ENCODE measurements around the gene SLC16A11. TPM values are rescaled to one million over a fixed set of nuclear protein-coding genes. Genes with fewer than 3 reads are reported as not detected.

SLC16A11 gene
- total RNA-seq, 1 experiment from 2014 or later = not detected

GRCh38 chr17:7018331-7018964, 25.4 kb downstream of the SLC16A11 start:
- TF ChIP-seq, protein P1, sequence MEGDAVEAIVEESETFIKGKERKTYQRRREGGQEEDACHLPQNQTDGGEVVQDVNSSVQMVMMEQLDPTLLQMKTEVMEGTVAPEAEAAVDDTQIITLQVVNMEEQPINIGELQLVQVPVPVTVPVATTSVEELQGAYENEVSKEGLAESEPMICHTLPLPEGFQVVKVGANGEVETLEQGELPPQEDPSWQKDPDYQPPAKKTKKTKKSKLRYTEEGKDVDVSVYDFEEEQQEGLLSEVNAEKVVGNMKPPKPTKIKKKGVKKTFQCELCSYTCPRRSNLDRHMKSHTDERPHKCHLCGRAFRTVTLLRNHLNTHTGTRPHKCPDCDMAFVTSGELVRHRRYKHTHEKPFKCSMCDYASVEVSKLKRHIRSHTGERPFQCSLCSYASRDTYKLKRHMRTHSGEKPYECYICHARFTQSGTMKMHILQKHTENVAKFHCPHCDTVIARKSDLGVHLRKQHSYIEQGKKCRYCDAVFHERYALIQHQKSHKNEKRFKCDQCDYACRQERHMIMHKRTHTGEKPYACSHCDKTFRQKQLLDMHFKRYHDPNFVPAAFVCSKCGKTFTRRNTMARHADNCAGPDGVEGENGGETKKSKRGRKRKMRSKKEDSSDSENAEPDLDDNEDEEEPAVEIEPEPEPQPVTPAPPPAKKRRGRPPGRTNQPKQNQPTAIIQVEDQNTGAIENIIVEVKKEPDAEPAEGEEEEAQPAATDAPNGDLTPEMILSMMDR (IDR thresholded peaks at IDR 0.05; ENCODE audit: unreplicated experiment) = no peak
- no peak overlapping the region for H3K4me3 Mint-ChIP-seq (ENCODE audit: unreplicated experiment)
- no peak overlapping the region for H3K27ac Mint-ChIP-seq (ENCODE audit: low read depth, unreplicated experiment)
- BruUV-seq (replicated peaks) = no TSS peak
- POLR2A ChIA-PET = interaction anchor here (0.7 kb wide), 1 partner anchor 132 kb away, joined by 3 read pairs; no protein-coding TSS in a partner anchor
- H3K4me1 Mint-ChIP-seq (ENCODE audit: insufficient read depth, unreplicated experiment) = peaks cover 23% of the 10 kb centered on the region
- CTCF ChIA-PET = interaction anchor here (0.7 to 5.3 kb wide), 4 partner anchors 9 to 569 kb away, joined by 3 to 48 read pairs (median 4); no protein-coding TSS in a partner anchor
- no peaks in the 10 kb centered on the region for H3K27me3 Mint-ChIP-seq (ENCODE audit: insufficient read depth, unreplicated experiment)
- intact Hi-C loops (cut with micrococcal nuclease) = no loop called here
- H3K36me3 Mint-ChIP-seq (ENCODE audit: insufficient read depth, unreplicated experiment) = peaks cover 15% of the 10 kb centered on the region
- no peak for DNase-seq (ENCODE audit: unreplicated experiment)
- H3K9me3 Mint-ChIP-seq (ENCODE audit: unreplicated experiment) = no peaks in the 10 kb centered on the region

DNA sequence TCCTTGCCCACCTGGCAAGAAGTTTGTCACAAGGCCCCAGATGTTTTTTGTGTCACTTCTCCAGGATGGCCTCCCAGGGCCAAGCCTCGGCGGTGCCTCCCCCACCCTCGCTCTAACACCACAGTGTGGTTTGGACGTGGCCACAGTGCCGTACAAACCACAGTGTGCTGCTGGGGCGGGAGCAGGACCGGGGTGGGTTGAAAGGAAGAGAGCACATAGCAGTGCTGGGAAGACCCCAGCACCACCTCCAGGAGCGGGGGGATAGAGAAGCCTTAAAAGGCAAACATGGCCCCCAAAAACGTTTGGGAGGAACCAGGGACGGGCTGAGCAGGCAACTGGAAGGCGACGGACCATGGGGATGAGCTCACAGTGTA, 26.1 kb downstream of the SLC16A11 start:
- intact Hi-C loops (cut with micrococcal nuclease) = no loop called here
- CTCF ChIA-PET = interaction anchor here (5.3 kb wide), 1 partner anchor 174 kb away, joined by 48 read pairs; no protein-coding TSS in a partner anchor
- no peak overlapping the region for H3K4me3 Mint-ChIP-seq (ENCODE audit: unreplicated experiment)
- H3K27ac Mint-ChIP-seq (ENCODE audit: low read depth, unreplicated experiment) = no peak overlapping the region
- H3K27me3 Mint-ChIP-seq (ENCODE audit: insufficient read depth, unreplicated experiment) = no peaks in the 10 kb centered on the region
- DNase-seq (ENCODE audit: unreplicated experiment) = no peak
- H3K36me3 Mint-ChIP-seq (ENCODE audit: insufficient read depth, unreplicated experiment) = peaks cover 21% of the 10 kb centered on the region
- POLR2A ChIA-PET = no interaction called here
- no peaks in the 10 kb centered on the region for H3K9me3 Mint-ChIP-seq (ENCODE audit: unreplicated experiment)
- TF ChIP-seq, protein P1 (IDR thresholded peaks at IDR 0.05; ENCODE audit: unreplicated experiment) = no peak
- H3K4me1 Mint-ChIP-seq (ENCODE audit: insufficient read depth, unreplicated experiment) = peaks cover 23% of the 10 kb centered on the region
- BruUV-seq (replicated peaks) = no TSS peak

- no peaks in the 10 kb centered on the region for H3K27me3 Mint-ChIP-seq (ENCODE audit: insufficient read depth, unreplicated experiment)
- peaks cover 23% of the 10 kb centered on the region for H3K4me1 Mint-ChIP-seq (ENCODE audit: insufficient read depth, unreplicated experiment)
- peaks cover 24% of the 10 kb centered on the region for H3K36me3 Mint-ChIP-seq (ENCODE audit: insufficient read depth, unreplicated experiment)
- no TSS peak for BruUV-seq (replicated peaks)
- TF ChIP-seq, protein P1 (IDR thresholded peaks at IDR 0.05; ENCODE audit: unreplicated experiment) = no peak
- intact Hi-C loops (cut with micrococcal nuclease) = no loop called here
- POLR2A ChIA-PET = interaction anchor here (1.6 kb wide), 1 partner anchor 376 kb away, joined by 6 read pairs; the partner anchor contains the start of gene TXNDC17
- CTCF ChIA-PET = interaction anchor here (0.6 to 5.3 kb wide), 2 partner anchors 174 to 340 kb away, joined by 3 to 48 read pairs; no protein-coding TSS in a partner anchor
- no peaks in the 10 kb centered on the region for H3K9me3 Mint-ChIP-seq (ENCODE audit: unreplicated experiment)
- DNase-seq (ENCODE audit: unreplicated experiment) = no peak
- H3K4me3 Mint-ChIP-seq (ENCODE audit: unreplicated experiment) = no peak overlapping the region
- no peak overlapping the region for H3K27ac Mint-ChIP-seq (ENCODE audit: low read depth, unreplicated experiment)
These were observed 26.7 kb downstream of the SLC16A11 start for GRCh38 chr17:7016886-7017826.

- BruUV-seq (replicated peaks) = no TSS peak
- H3K4me1 Mint-ChIP-seq (ENCODE audit: insufficient read depth, unreplicated experiment) = peaks cover 17% of the 10 kb centered on the region
- no peak overlapping the region for H3K4me3 Mint-ChIP-seq (ENCODE audit: unreplicated experiment)
- DNase-seq (ENCODE audit: unreplicated experiment) = no peak
- ChIA-PET CTCF (interaction anchor here (1.6 to 1.8 kb wide), 2 partner anchors 12 to 120 kb away, joined by 3 to 4 read pairs; no protein-coding TSS in a partner anchor), POLR2A (interaction anchor here (0.8 to 1.6 kb wide), 2 partner anchors 20 to 375 kb away, joined by 3 to 6 read pairs; partner anchors contain the start of genes SLC16A13 and TXNDC17)
- H3K27me3 Mint-ChIP-seq (ENCODE audit: insufficient read depth, unreplicated experiment) = no peaks in the 10 kb centered on the region
- TF ChIP-seq, protein P1 (IDR thresholded peaks at IDR 0.05; ENCODE audit: unreplicated experiment) = no peak
- peaks cover 24% of the 10 kb centered on the region for H3K36me3 Mint-ChIP-seq (ENCODE audit: insufficient read depth, unreplicated experiment)
- H3K27ac Mint-ChIP-seq (ENCODE audit: low read depth, unreplicated experiment) = no peak overlapping the region
- intact Hi-C loops (cut with micrococcal nuclease) = no loop called here
- no peaks in the 10 kb centered on the region for H3K9me3 Mint-ChIP-seq (ENCODE audit: unreplicated experiment)
These were observed 27.5 kb downstream of the SLC16A11 start for GRCh38 chr17:7016418-7016817.
